Measurements from ENCODE around the gene FBXO11. TPM values are rescaled to one million over a fixed set of nuclear protein-coding genes. Genes with fewer than 3 reads are reported as not detected.

Gene FBXO11
- total RNA-seq, 6 experiments from 2014 or later = 15.2 to 28.7 (median 24.0) TPM

DNA sequence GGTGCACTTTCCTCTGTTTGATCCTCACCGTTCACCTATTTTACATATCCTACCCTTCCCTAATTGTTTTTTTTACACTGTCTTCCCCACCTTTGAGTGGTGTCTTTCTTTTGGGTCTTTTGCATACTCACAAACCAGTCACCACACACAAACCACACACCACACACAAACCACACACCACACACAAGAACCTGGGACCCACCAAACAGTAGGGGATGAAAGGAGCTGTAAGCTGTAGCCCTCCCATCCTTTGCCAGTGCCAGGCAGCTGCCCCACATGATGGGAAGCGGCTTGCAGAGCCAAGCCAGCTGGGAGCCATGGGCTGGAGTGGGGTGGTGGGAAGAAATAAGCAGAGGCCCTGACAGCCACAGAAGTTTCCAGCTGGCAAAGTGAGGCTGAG lies 162.2 kb downstream of the FBXO11 start:
- intact Hi-C loops (cut with DNase I) = no loop called here
- Histone ChIP-seq H3K4me1 (no peaks in the 10 kb centered on the region), H3K9me3 (no peaks in the 10 kb centered on the region), H3K27me3 (no peaks in the 10 kb centered on the region), H3K4me3 (no peak overlapping the region), H3K27ac (no peak overlapping the region), H3K36me3 (no peaks in the 10 kb centered on the region)
- 80% methylated on average over 1 of the region's 2 CpGs for WGBS (ENCODE audit: insufficient coverage, low coverage, low lambda C conversion rate, missing lambda C conversion rate)
- DNase-seq (no peak), ATAC-seq (no peak)
- TF ChIP-seq POLR2A (IDR thresholded peaks at IDR 0.05) = no peak
- TF ChIP-seq, protein P1, sequence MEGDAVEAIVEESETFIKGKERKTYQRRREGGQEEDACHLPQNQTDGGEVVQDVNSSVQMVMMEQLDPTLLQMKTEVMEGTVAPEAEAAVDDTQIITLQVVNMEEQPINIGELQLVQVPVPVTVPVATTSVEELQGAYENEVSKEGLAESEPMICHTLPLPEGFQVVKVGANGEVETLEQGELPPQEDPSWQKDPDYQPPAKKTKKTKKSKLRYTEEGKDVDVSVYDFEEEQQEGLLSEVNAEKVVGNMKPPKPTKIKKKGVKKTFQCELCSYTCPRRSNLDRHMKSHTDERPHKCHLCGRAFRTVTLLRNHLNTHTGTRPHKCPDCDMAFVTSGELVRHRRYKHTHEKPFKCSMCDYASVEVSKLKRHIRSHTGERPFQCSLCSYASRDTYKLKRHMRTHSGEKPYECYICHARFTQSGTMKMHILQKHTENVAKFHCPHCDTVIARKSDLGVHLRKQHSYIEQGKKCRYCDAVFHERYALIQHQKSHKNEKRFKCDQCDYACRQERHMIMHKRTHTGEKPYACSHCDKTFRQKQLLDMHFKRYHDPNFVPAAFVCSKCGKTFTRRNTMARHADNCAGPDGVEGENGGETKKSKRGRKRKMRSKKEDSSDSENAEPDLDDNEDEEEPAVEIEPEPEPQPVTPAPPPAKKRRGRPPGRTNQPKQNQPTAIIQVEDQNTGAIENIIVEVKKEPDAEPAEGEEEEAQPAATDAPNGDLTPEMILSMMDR (IDR thresholded peaks at IDR 0.05) = no peak

DNA sequence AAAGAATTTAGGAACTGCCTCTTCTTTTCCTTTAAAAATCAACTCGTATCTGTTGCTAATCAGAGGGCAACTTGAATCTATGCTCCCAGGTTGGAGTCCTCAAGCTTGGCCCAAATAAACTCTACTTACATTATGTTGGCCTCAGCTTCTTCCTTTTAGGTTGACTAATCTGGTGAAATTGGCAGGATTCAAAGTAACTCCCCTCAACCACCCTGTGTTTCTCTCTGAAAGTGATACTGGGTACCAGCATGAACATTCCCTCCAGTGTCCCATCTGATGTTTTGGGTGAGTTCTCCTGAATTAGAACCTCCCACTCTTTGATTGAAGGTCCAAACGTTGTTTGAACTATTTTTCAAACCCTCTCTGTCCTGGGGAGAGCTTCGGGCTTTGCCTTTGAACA lies 164.7 kb downstream of the FBXO11 start:
- Histone ChIP-seq H3K36me3 (no peaks in the 10 kb centered on the region), H3K27me3 (no peaks in the 10 kb centered on the region), H3K4me1 (no peaks in the 10 kb centered on the region), H3K4me3 (no peak overlapping the region), H3K9me3 (no peaks in the 10 kb centered on the region), H3K27ac (no peak overlapping the region)
- no peak for TF ChIP-seq POLR2A (IDR thresholded peaks at IDR 0.05)
- TF ChIP-seq, protein P1 (IDR thresholded peaks at IDR 0.05) = no peak
- ATAC-seq (no peak), DNase-seq (no peak)
- intact Hi-C loops (cut with DNase I) = no loop called here
- 24% methylated on average over 3 of the region's 3 CpGs for WGBS (ENCODE audit: insufficient coverage, low coverage, low lambda C conversion rate, missing lambda C conversion rate)

DNA sequence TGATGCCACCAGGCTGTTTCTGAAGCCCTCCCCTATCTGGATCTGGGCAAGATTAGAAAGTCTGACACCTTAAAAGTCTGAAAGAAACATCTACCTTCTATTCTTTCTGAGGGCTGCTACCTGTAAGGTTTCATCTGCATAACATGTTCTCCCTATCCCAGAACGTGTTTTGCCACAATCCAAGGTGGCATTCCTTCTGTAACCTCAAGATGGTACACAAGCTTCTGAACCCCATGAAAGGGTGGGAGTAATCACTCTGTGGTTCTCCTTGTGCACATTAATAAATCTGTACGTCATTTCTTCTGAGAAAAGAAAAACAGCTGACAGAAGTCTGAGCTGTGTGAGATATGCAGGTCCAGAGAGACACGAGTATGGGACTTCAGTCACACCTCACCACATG lies 165.2 kb downstream of the FBXO11 start:
- no peak overlapping the region for H3K4me3 ChIP-seq
- no peaks in the 10 kb centered on the region for H3K4me1 ChIP-seq
- TF ChIP-seq, protein P1 (IDR thresholded peaks at IDR 0.05) = no peak
- TF ChIP-seq POLR2A (IDR thresholded peaks at IDR 0.05) = no peak
- intact Hi-C loops (cut with DNase I) = no loop called here
- DNase-seq (no peak), ATAC-seq (no peak)
- H3K27me3 ChIP-seq = no peaks in the 10 kb centered on the region
- no peak overlapping the region for H3K27ac ChIP-seq
- no peaks in the 10 kb centered on the region for H3K36me3 ChIP-seq
- WGBS (ENCODE audit: insufficient coverage, low coverage, low lambda C conversion rate, missing lambda C conversion rate) = 38% methylated on average over 3 of the region's 3 CpGs
- no peaks in the 10 kb centered on the region for H3K9me3 ChIP-seq

Small RNA genes within 50 kb of the gene (small RNA-seq; reads per million reads assigned to genes)
- 0 reads per million in 2 experiments for gene RF00026
- 0 reads per million in 2 experiments for gene RPL36AP15

Other genes with a start within 250 kb of the FBXO11 start
- gene MSH6, start 123.4 kb downstream of the FBXO11 start, total RNA-seq = 10 to 100 TPM; 19.7 to 34.7 (median 23.0) TPM